ENCODE data around the gene TXNRD1.
"Not testable (repeated sequence)": the region's sequence is repeated elsewhere in the genome, so short reads cannot be mapped to it uniquely, and the experiment has no call there.

TXNRD1 gene

GRCh38 chr12:104329707-104330532, 114.3 kb downstream of the TXNRD1 start:
- DNase-seq: no peak

GRCh38 chr12:104331376-104331775, 115.8 kb downstream of the TXNRD1 start:
- no peak for DNase-seq

- not testable (repeated sequence) for DNase-seq
Observed at GRCh38 chr12:104332273-104332672, 116.7 kb downstream of the TXNRD1 start.

GRCh38 chr12:104333692-104334255, 118.2 kb downstream of the TXNRD1 start:
- DNase-seq: no peak

GRCh38 chr12:104334581-104334980, 119.0 kb downstream of the TXNRD1 start:
- no peak for DNase-seq

GRCh38 chr12:104336115-104336514, 120.5 kb downstream of the TXNRD1 start:
- no peak for DNase-seq

GRCh38 chr12:104337030-104337558, 121.5 kb downstream of the TXNRD1 start:
- DNase-seq: no peak

GRCh38 chr12:104339663-104340062, 124.1 kb downstream of the TXNRD1 start:
- no peak for DNase-seq

GRCh38 chr12:104340177-104340576, 124.6 kb downstream of the TXNRD1 start:
- DNase-seq: no peak

GRCh38 chr12:104340925-104341611, 125.5 kb downstream of the TXNRD1 start:
- no peak for DNase-seq

GRCh38 chr12:104342147-104342546, 126.6 kb downstream of the TXNRD1 start:
- DNase-seq: no peak

- DNase-seq: no peak
Observed at GRCh38 chr12:104342635-104343249, 127.2 kb downstream of the TXNRD1 start.

GRCh38 chr12:104344682-104345081, 129.1 kb downstream of the TXNRD1 start:
- peak; percentile 10 for DNase-seq

- no peak for DNase-seq
Observed at GRCh38 chr12:104345234-104346066, 129.9 kb downstream of the TXNRD1 start.

GRCh38 chr12:104347374-104348075, 131.9 kb downstream of the TXNRD1 start:
- DNase-seq: no peak

- DNase-seq: no peak
Observed at GRCh38 chr12:104348283-104348993, 132.9 kb downstream of the TXNRD1 start.

- no peak for DNase-seq
Observed at GRCh38 chr12:104348994-104349494, 133.5 kb downstream of the TXNRD1 start.

- no peak for DNase-seq
Observed at GRCh38 chr12:104350211-104351056, 134.9 kb downstream of the TXNRD1 start.

Measured in MV-4-11 (cell line).